ENCODE results near the gene TRIM52. TPM values are rescaled to one million over a fixed set of nuclear protein-coding genes. Genes with fewer than 3 reads are reported as not detected.
"Not testable (repeated sequence)": the region's sequence is repeated elsewhere in the genome, so short reads cannot be mapped to it uniquely, and the experiment has no call there.

The TRIM52 gene
- total RNA-seq, 1 donor from 2014 or later, result 12.8 TPM

DNA sequence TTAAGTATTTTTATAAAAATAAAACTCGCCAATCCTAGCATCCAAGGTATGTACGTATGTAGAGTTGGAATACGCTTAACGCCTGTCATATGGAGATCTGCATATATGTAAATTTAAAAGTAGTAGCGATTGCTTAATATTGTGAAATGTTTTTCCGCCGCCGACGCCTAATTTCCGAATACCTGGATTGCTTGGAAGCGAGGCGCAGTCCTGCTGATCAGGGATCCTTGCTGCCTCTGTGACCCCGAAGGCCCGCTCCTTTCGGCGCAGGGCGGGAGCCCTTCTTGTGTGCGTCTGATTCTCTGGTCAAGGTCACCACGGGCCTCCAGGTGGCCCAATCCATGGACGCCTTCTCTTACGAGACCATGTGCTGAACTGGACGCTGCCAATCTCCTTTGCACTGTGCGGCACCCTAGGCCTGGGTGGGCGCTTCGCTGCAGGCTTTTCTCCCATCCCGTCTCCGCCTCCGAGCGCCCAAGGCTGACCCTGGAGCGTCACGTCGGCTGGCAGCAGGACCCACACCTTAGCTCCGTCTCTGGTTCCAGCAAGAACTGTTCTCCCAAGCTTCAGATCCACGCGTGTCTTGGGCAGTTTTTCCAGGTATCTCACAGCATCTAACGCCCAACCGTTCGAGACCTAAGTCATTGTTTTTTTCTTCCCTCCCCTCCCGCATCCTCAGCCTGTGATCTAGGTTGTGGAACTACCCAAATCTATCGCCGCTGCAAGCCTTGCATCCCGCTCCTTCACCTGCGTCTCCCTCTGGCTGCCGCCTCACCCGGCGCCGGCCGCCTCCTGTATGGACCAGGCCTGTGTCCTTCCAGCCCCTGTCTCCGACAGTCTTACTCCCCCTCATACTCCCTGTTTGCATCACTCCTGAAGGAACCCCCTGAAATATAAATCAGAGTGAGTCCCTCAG, 41.4 kb downstream of the TRIM52 start:
- Mint-ChIP-seq H3K4me1 (peaks cover 28% of the 10 kb centered on the region), H3K9me3 (no peaks in the 10 kb centered on the region), H3K27me3 (ENCODE audit: low read depth) (peaks cover 8% of the 10 kb centered on the region)

DNA sequence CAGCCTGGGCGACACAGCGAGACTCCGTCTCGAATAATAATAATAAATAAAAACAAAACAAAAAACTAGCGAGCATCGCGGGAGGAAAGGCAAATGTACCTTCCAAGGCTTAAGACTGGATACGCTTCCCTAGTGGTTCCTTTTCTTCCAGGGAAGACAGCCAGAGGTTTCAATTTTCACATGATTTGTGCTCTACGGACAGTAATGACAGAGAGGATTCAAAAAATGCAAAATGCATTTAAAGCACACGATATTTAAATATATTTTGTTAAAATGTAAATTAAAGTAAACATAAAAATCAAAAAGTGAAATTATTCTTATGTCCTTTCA, 42.2 kb downstream of the TRIM52 start:
- Mint-ChIP-seq H3K4me1 (peaks cover 21% of the 10 kb centered on the region), H3K9me3 (no peaks in the 10 kb centered on the region), H3K27me3 (ENCODE audit: low read depth) (peaks cover 10% of the 10 kb centered on the region), H3K36me3 (no peaks in the 10 kb centered on the region), H3K27ac (peak overlapping the region; percentile 86), H3K4me3 (peak overlapping the region; percentile 80)
- no peak for DNase-seq (ENCODE audit: low spot score in 2 of 2, unreplicated experiment in 2 of 2)
- TF ChIP-seq, protein P1, sequence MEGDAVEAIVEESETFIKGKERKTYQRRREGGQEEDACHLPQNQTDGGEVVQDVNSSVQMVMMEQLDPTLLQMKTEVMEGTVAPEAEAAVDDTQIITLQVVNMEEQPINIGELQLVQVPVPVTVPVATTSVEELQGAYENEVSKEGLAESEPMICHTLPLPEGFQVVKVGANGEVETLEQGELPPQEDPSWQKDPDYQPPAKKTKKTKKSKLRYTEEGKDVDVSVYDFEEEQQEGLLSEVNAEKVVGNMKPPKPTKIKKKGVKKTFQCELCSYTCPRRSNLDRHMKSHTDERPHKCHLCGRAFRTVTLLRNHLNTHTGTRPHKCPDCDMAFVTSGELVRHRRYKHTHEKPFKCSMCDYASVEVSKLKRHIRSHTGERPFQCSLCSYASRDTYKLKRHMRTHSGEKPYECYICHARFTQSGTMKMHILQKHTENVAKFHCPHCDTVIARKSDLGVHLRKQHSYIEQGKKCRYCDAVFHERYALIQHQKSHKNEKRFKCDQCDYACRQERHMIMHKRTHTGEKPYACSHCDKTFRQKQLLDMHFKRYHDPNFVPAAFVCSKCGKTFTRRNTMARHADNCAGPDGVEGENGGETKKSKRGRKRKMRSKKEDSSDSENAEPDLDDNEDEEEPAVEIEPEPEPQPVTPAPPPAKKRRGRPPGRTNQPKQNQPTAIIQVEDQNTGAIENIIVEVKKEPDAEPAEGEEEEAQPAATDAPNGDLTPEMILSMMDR (IDR thresholded peaks at IDR 0.05; ENCODE audit: unreplicated experiment), result no peak

More for the DNA sequence above, 41.4 kb downstream of the TRIM52 start:
- Mint-ChIP-seq H3K36me3 (no peaks in the 10 kb centered on the region), H3K27ac (no peak overlapping the region), H3K4me3 (peak overlapping the region; percentile 46)
- DNase-seq (ENCODE audit: low spot score in 2 of 2, unreplicated experiment in 2 of 2), result no peak
- TF ChIP-seq, protein P1 (IDR thresholded peaks at IDR 0.05; ENCODE audit: unreplicated experiment), result no peak

DNA sequence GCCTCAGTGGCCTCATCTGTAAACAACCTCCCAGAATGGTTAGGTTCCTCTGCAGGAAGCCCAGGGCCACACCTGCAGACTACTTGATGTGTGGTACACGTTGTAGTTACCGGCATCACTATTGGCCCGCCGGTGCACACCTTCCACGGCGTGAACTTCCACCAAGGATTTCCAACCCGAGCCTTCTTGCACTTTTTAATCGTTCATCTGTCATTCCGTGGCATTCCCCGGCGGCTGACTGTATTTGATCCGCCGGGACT, 43.2 kb downstream of the TRIM52 start:
- Mint-ChIP-seq H3K36me3 (no peaks in the 10 kb centered on the region), H3K27me3 (ENCODE audit: low read depth) (peaks cover 19% of the 10 kb centered on the region), H3K9me3 (no peaks in the 10 kb centered on the region), H3K27ac (peak overlapping the region; percentile 86), H3K4me1 (peaks cover 17% of the 10 kb centered on the region), H3K4me3 (peak overlapping the region; percentile 80)
- TF ChIP-seq, protein P1 (IDR thresholded peaks at IDR 0.05; ENCODE audit: unreplicated experiment), result no peak
- DNase-seq (ENCODE audit: low spot score in 2 of 2, unreplicated experiment in 2 of 2), result no peak

DNA sequence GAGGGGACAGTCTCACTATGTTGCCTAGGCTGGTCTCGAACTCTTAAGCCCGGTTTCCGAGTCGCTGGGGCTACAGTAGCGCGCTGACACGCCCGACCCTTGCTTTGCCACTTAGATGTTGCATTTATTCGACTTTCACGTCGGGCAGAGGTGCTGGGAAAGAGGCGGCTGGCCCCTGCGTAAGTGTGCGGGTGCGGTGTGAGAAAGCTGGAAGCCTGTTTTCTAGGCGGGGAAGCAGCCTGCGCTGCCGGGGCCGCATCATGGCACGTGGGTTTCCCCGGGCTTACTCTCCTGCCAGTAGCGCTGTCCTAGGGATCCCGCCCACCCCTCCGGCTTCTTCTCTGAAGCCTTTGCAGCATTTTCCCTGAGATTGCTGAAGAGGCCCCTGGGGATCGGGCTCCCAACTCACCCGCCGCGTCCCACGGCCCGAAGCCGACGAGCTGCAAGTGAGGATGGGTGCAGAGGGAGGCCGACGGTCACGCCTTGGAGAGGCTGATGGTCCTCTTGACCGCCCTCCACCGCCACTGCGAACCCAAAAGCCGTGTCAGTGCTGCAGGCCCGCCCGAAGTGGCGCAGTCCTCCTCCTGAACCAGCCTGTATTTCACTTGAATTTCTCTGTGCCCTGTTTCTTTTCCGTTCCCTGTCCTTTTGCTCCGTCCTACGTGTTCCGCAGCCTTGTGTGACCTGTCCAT, 43.7 kb downstream of the TRIM52 start:
- TF ChIP-seq, protein P1 (IDR thresholded peaks at IDR 0.05; ENCODE audit: unreplicated experiment), result no peak
- no peaks in the 10 kb centered on the region for H3K9me3 Mint-ChIP-seq
- peak overlapping the region; percentile 80 for H3K4me3 Mint-ChIP-seq
- no peaks in the 10 kb centered on the region for H3K36me3 Mint-ChIP-seq
- peaks cover 21% of the 10 kb centered on the region for H3K27me3 Mint-ChIP-seq (ENCODE audit: low read depth)
- H3K4me1 Mint-ChIP-seq, result peaks cover 17% of the 10 kb centered on the region
- peak; percentile 46 to 74 for DNase-seq (ENCODE audit: low spot score in 2 of 2, unreplicated experiment in 2 of 2)
- H3K27ac Mint-ChIP-seq, result peak overlapping the region; percentile 86

DNA sequence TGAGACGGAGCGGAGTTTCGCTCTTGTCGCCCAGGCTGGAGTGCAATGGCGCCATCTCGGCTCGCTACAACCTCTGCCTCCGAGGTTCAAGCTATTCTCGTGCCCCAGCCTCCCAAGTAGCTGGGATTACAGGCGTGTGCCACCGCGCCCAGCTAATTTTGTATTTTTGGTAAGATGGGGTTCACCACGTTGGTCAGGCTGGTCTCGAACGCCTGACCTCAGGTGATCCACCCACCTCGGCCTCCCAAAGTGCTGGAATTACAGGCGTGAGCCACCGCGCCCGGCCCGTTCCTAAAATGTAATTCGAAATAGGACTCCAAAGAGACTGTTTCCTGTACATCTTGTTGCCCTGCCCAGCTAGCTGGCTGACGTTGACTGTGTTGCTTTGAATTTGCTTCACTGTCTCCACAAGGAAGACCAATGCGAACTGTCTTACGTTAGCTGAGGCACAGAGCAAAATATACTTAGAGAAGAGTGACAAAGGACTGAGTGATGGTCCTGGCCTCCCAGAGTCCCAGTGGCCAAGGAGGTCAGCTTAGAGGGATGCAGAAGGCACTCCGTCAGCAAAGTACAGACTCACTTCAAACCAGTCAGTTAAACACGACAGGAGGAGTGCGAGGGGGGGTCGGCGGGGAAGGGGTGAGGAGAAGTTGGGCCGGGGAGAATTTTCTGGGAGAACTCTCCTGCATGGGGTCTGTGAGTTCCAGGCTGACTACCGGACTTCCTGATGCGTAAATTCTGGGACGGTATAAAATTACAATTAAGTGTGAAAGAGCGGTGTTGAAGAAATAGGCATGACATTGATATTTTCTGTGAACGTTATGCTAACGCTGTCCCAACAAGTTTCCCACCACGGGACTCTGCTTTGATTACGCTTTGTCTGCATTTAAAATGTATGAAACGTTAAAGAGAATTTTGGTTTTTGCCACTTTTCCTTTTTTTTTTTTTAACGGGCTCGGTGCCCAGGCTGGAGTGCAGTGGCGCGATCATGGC, 44.6 kb downstream of the TRIM52 start:
- DNase-seq (ENCODE audit: low spot score in 2 of 2, unreplicated experiment in 2 of 2), result no peak
- Mint-ChIP-seq H3K4me3 (peak overlapping the region; percentile 60), H3K36me3 (no peaks in the 10 kb centered on the region), H3K9me3 (no peaks in the 10 kb centered on the region), H3K27ac (no peak overlapping the region), H3K27me3 (ENCODE audit: low read depth) (peaks cover 22% of the 10 kb centered on the region), H3K4me1 (peaks cover 13% of the 10 kb centered on the region)
- TF ChIP-seq, protein P1 (IDR thresholded peaks at IDR 0.05; ENCODE audit: unreplicated experiment), result no peak

DNA sequence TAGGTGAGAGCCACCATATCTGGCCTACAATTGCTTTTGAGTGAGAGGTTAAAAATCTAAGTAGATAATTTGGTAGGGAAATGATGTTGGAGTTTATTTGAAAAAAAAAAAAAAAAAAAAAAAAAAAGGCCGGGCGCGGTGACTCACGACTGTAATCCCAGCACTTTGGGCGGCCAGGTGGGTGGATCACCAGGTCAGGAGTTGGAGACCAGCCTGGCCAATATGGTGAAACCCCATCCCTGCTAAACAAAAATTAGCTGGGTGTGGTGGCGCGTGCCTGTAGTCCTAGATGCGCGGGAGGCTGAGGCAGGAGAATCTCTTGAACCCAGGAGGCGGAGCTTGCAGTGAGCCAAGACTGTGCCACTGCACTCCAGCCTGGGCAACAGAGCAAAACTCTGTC, 46.7 kb downstream of the TRIM52 start:
- H3K27me3 Mint-ChIP-seq (ENCODE audit: low read depth), result peaks cover 22% of the 10 kb centered on the region
- not testable (repeated sequence) for H3K9me3 Mint-ChIP-seq; H3K27ac Mint-ChIP-seq; H3K4me3 Mint-ChIP-seq; H3K36me3 Mint-ChIP-seq; DNase-seq (ENCODE audit: low spot score in 2 of 2, unreplicated experiment in 2 of 2)
- H3K4me1 Mint-ChIP-seq, result peaks cover 16% of the 10 kb centered on the region

Data from mesothelial cell of epicardium (in vitro differentiated cells).